ENCODE measurements around the gene ITIH1. TPM values are rescaled to one million over a fixed set of nuclear protein-coding genes. Genes with fewer than 3 reads are reported as not detected.
A peak's percentile ranks its signal among the peaks of the same experiment; 100 is the strongest.

Gene ITIH1
- total RNA-seq, 1 experiment from 2014 or later: not detected

- CTCF ChIA-PET: no interaction called here
Measured at GRCh38 chr3:52827866-52828376, 50.5 kb downstream of the ITIH1 start.

DNA sequence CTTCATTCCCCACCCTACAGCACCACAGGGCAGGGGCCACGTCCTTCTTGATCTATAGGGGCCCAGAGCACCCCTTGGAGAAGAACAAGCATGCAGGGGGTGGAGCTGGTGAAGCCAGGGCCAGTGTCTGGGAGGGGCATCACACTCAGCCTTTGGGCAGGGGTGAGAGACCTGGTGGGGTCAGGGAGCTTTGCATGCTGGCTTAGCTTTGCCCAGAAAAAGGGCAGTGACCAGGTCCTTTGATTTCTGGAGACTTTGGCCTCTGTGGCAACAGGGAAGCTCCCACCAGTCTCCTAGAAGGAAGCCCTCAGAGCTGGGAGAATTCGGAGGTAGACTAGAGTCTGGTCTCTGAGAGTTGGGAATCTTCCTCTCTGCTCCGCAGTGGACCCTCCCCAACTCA, 52.1 kb downstream of the ITIH1 start:
- intact Hi-C loops (cut with micrococcal nuclease; ENCODE audit: unreplicated experiment): no loop called here
- no peak for TF ChIP-seq CTCF (IDR thresholded peaks at IDR 0.05; ENCODE audit: insufficient read depth in 1 of 2, low read depth in 1 of 2, low read length in 1 of 2, severe bottlenecking in 1 of 2, unreplicated experiment in 1 of 2)
- Histone ChIP-seq H3K9me3 (no peaks in the 10 kb centered on the region), H3K36me3 (ENCODE audit: control insufficient read depth, insufficient read depth, low read length) (no peaks in the 10 kb centered on the region), H3K4me1 (no peaks in the 10 kb centered on the region), H3K4me3 (ENCODE audit: low read depth, low read length) (no peak overlapping the region), H3K27me3 (replicated peaks; ENCODE audit: control insufficient read depth, insufficient read depth, low read length) (no peaks in the 10 kb centered on the region)
- ChIA-PET CTCF (interaction anchor here (1.1 kb wide), 1 partner anchor 9 kb away, joined by 4 read pairs; no protein-coding TSS in a partner anchor), POLR2A (no interaction called here)
- no peak overlapping the region for H3K4me3 Mint-ChIP-seq (ENCODE audit: unreplicated experiment)
- no peaks in the 10 kb centered on the region for H3K9me3 Mint-ChIP-seq (ENCODE audit: unreplicated experiment)
- no peak for DNase-seq
- H3K27ac Mint-ChIP-seq (ENCODE audit: unreplicated experiment): no peak overlapping the region
- no peaks in the 10 kb centered on the region for H3K36me3 Mint-ChIP-seq (ENCODE audit: insufficient read depth, unreplicated experiment)
- peaks cover 5% of the 10 kb centered on the region for H3K4me1 Mint-ChIP-seq (ENCODE audit: low read depth, unreplicated experiment)
- no TSS peak for BruUV-seq (replicated peaks)
- no peaks in the 10 kb centered on the region for H3K27me3 Mint-ChIP-seq (ENCODE audit: insufficient read depth, unreplicated experiment)

More at GRCh38 chr3:52827866-52828376, 50.5 kb downstream of the ITIH1 start:
- H3K9me3 Mint-ChIP-seq (ENCODE audit: unreplicated experiment): no peaks in the 10 kb centered on the region
- Histone ChIP-seq H3K4me1 (no peaks in the 10 kb centered on the region), H3K4me3 (ENCODE audit: low read depth, low read length) (no peak overlapping the region), H3K27me3 (replicated peaks; ENCODE audit: control insufficient read depth, insufficient read depth, low read length) (no peaks in the 10 kb centered on the region), H3K9me3 (no peaks in the 10 kb centered on the region), H3K36me3 (ENCODE audit: control insufficient read depth, insufficient read depth, low read length) (no peaks in the 10 kb centered on the region)
- BruUV-seq (replicated peaks): no TSS peak
- POLR2A ChIA-PET: no interaction called here
- H3K27me3 Mint-ChIP-seq (ENCODE audit: insufficient read depth, unreplicated experiment): no peaks in the 10 kb centered on the region
- intact Hi-C loops (cut with micrococcal nuclease; ENCODE audit: unreplicated experiment): no loop called here
- no peak overlapping the region for H3K4me3 Mint-ChIP-seq (ENCODE audit: unreplicated experiment)
- peak in 1 of 2 experiments; percentile 54 for TF ChIP-seq CTCF (IDR thresholded peaks at IDR 0.05; ENCODE audit: insufficient read depth in 1 of 2, low read depth in 1 of 2, low read length in 1 of 2, severe bottlenecking in 1 of 2, unreplicated experiment in 1 of 2)
- H3K27ac Mint-ChIP-seq (ENCODE audit: unreplicated experiment): no peak overlapping the region
- H3K36me3 Mint-ChIP-seq (ENCODE audit: insufficient read depth, unreplicated experiment): no peaks in the 10 kb centered on the region
- H3K4me1 Mint-ChIP-seq (ENCODE audit: low read depth, unreplicated experiment): peaks cover 5% of the 10 kb centered on the region
- DNase-seq: peak; percentile 50 to 59

DNA sequence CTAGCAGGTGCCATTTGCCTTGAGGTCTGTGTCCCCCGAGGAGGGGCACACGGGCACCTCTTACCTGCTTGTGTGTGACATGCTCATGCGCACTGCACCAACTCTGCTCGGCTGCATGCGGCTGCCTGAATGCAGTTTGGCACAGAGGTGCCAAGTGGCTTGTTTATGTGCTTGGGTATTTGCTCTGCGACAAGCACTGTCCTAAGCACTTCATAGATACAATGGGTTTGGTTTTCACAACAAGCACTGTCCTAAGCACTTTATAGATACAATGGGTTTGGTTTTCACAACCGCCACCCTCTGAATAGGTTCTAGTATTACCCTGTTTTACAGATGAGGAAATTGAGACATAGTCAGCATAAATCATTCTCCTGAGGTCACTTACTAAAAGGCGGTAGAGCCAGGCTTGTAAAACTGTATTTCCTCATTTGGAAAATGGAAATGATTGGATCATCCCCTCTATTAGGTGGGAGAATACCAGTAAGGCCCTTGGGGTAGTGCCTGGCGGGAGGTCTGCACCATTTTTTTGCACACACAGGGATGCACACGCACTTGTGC, 52.6 kb downstream of the ITIH1 start:
- H3K9me3 ChIP-seq: no peaks in the 10 kb centered on the region
- H3K4me1 ChIP-seq: peaks cover 4% of the 10 kb centered on the region; the same call in 1 of the 2 replicates
- no peak overlapping the region for H3K4me3 ChIP-seq (ENCODE audit: low read depth, low read length)
- intact Hi-C loops (cut with micrococcal nuclease; ENCODE audit: unreplicated experiment): no loop called here
- no peaks in the 10 kb centered on the region for H3K27me3 Mint-ChIP-seq (ENCODE audit: insufficient read depth, unreplicated experiment)
- no peak overlapping the region for H3K27ac Mint-ChIP-seq (ENCODE audit: unreplicated experiment)
- no TSS peak for BruUV-seq (replicated peaks)
- ChIA-PET CTCF (interaction anchor here (1.1 kb wide), 1 partner anchor 9 kb away, joined by 4 read pairs; no protein-coding TSS in a partner anchor), POLR2A (no interaction called here)
- no peaks in the 10 kb centered on the region for H3K27me3 ChIP-seq (replicated peaks; ENCODE audit: control insufficient read depth, insufficient read depth, low read length)
- no peaks in the 10 kb centered on the region for H3K36me3 ChIP-seq (ENCODE audit: control insufficient read depth, insufficient read depth, low read length)
- H3K36me3 Mint-ChIP-seq (ENCODE audit: insufficient read depth, unreplicated experiment): no peaks in the 10 kb centered on the region
- no peak overlapping the region for H3K4me3 Mint-ChIP-seq (ENCODE audit: unreplicated experiment)
- TF ChIP-seq CTCF (IDR thresholded peaks at IDR 0.05; ENCODE audit: insufficient read depth in 1 of 2, low read depth in 1 of 2, low read length in 1 of 2, severe bottlenecking in 1 of 2, unreplicated experiment in 1 of 2): no peak
- DNase-seq: no peak
- H3K4me1 Mint-ChIP-seq (ENCODE audit: low read depth, unreplicated experiment): peaks cover 5% of the 10 kb centered on the region
- no peaks in the 10 kb centered on the region for H3K9me3 Mint-ChIP-seq (ENCODE audit: unreplicated experiment)

Data from Caco-2 (cell line).